Loucy (cell line): ENCODE results near the gene ZFAND3.

Experiments
- EZH2phosphoT487 ChIP-seq: fragments of 200-600 bp; IDR thresholded peaks from 2 replicates; pipeline ENCODE4 v1.6.1; 2018; ENCODE audit warnings: antibody characterized with exemption, mild to moderate bottlenecking, moderate library complexity, borderline replicate concordance
- TF ChIP-seq, protein P1 (sequence below): fragments of 200-600 bp; sonication (generic); conservative IDR thresholded peaks from 2 replicates; pipeline ENCODE4 v1.5.1; 2014; ENCODE audit warnings: mild to moderate bottlenecking, antibody characterized with exemption, low read length

DNA sequence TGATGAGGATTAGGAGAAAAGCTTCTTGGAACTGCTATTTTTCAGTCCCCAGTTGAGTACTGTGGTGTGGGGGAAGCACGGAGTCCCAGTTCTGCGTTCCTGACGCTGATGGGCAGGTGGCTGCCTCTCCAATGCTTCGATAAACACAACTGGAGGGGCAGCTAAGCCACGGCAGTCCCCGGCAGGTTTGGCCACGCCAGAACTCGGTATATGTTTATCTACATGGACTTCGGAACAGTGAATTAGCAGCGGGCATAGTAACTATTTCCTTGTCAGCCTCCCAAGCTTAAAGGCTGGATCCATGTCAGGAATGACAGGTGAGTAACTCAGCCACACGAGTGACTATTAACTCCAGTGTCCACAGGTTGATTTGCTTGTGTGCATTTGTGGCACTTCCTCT, 354.4 kb downstream of the ZFAND3 start:
- TF ChIP-seq, protein P1, sequence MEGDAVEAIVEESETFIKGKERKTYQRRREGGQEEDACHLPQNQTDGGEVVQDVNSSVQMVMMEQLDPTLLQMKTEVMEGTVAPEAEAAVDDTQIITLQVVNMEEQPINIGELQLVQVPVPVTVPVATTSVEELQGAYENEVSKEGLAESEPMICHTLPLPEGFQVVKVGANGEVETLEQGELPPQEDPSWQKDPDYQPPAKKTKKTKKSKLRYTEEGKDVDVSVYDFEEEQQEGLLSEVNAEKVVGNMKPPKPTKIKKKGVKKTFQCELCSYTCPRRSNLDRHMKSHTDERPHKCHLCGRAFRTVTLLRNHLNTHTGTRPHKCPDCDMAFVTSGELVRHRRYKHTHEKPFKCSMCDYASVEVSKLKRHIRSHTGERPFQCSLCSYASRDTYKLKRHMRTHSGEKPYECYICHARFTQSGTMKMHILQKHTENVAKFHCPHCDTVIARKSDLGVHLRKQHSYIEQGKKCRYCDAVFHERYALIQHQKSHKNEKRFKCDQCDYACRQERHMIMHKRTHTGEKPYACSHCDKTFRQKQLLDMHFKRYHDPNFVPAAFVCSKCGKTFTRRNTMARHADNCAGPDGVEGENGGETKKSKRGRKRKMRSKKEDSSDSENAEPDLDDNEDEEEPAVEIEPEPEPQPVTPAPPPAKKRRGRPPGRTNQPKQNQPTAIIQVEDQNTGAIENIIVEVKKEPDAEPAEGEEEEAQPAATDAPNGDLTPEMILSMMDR: no peak
- TF ChIP-seq EZH2phosphoT487: no peak
